Femur (tissue), 1 donor: ENCODE results near the gene LHPP.
A peak's percentile ranks its signal among the peaks of the same experiment; 100 is the strongest.
"Not testable (repeated sequence)": the region's sequence is repeated elsewhere in the genome, so short reads cannot be mapped to it uniquely, and the experiment has no call there.

ENCODE experiments used
- DNase-seq: peaks from one replicate; pipeline ENCODE4 v3.0.0-alpha.2; 2017

LHPP gene, protein sequence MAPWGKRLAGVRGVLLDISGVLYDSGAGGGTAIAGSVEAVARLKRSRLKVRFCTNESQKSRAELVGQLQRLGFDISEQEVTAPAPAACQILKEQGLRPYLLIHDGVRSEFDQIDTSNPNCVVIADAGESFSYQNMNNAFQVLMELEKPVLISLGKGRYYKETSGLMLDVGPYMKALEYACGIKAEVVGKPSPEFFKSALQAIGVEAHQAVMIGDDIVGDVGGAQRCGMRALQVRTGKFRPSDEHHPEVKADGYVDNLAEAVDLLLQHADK

GRCh38 chr10:124461642-124462347, at the start of gene LHPP:
LHPP (plus strand) TSS chr10:124461823; CDS start chr10:124461863, 40 bp downstream.
- DNase-seq = peak; percentile 90

- DNase-seq = no peak
Observed at GRCh38 chr10:124414076-124414475, 47.5 kb upstream of the LHPP start.

- DNase-seq = no peak
Observed at GRCh38 chr10:124415210-124415609, 46.4 kb upstream of the LHPP start.

DNA sequence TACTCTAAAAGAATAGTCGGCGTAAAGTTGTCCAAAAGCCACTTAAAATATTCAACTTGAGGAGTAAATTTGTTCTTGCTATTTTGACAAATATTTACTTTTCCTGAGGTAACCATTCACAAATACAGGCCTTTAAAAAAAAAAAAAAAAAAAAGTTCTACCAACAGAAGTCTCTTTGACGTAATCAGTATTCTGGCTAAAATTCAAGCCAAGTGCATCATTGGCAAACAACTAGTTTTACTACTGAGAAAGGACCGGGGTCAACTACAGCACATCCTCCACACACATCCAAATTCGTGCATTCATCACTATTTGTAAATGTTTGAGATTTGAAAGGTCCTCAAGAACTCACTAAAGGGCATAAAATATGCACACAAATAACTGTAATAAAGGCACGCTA, 44.9 kb upstream of the LHPP start:
- DNase-seq = no peak

DNA sequence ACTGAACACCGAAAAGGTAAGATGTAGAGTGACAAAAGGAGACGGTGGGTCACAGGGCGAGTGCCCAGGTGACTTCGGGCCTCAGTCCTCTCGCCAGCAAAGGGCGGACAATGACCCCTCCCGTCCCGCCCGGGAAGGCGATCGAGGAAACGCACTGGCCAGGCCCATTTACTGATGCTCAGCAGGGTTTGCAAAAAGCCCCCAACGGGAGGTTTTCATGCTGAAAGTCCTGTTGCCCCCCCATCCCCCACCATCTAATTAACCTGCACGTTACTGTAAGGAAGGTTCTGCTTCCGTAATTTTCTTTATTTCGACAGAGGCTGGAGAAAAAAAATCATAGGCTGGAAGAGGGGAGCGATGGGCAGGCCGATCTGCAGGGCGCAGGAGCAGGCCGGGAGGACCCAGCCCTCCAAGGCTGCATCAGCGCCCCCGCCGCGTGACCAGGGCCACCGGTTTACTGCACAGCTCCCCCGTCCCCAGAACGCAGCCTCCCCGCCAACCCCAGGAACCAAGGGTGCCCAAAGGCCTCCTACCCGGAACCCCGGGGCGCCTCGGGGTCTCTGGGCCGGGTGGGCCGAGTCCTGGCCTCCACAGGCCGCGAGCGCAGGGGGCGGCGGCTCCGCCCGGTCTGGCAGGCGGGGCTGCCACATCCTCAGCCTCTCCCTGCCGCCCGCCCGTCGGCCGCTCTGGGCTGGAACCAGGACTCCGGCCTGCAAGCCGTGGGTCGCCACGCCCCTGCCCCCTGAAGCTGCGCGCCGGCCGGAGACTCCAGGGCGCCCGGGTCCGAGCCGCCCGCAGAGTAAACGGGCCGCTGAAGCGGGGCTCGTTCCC, 43.5 kb upstream of the LHPP start:
- DNase-seq = peak; percentile 78

- DNase-seq = peak; percentile 97
Observed at GRCh38 chr10:124418726-124419501, 42.7 kb upstream of the LHPP start, which contains the start of gene OAT. OAT (minus strand) TSS chr10:124418923; CDS start chr10:124412171, 6,752 bp downstream.

GRCh38 chr10:124419635-124420034, 42.0 kb upstream of the LHPP start:
- no peak for DNase-seq

- peak; percentile 22 for DNase-seq
Observed at GRCh38 chr10:124420254-124420653, 41.4 kb upstream of the LHPP start.

DNA sequence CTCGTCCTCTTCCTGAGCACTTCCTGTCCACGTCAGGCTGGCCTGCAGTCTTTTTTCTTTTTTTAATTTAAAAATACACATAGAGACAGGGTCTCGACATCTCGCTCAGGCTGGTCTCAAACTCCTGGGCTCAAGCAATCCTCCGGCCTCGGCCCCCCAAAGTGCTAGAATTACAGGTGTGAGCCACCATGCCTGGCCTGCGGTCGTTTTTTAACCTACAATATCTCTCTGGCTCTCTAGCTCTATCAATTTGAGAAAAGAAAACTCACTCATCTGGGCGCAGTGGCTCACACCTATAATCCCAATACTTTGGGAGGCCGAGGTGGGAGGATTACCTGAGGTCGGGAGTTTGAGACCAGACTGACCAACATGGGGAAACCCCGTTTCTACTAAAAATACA, 38.9 kb upstream of the LHPP start:
- DNase-seq = no peak

DNA sequence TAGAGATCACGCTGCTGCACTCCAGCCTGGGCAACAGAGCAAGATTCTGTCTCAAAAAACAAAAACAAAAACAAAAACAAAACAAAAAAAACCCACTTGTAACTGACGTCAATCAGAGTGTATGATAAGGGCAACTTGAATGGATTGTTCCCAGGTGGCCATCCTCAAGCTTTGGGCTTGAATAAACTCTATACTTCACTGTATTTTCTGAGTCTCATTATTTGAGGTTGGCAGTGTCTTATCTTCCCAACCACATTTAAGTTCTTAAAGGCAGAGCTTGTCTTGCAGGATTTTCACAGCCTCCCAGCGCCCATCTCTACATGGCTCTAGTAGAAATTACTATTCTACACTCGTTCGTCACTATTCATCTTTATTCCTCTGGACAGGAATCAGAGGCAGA, 37.8 kb upstream of the LHPP start:
- DNase-seq = no peak

DNA sequence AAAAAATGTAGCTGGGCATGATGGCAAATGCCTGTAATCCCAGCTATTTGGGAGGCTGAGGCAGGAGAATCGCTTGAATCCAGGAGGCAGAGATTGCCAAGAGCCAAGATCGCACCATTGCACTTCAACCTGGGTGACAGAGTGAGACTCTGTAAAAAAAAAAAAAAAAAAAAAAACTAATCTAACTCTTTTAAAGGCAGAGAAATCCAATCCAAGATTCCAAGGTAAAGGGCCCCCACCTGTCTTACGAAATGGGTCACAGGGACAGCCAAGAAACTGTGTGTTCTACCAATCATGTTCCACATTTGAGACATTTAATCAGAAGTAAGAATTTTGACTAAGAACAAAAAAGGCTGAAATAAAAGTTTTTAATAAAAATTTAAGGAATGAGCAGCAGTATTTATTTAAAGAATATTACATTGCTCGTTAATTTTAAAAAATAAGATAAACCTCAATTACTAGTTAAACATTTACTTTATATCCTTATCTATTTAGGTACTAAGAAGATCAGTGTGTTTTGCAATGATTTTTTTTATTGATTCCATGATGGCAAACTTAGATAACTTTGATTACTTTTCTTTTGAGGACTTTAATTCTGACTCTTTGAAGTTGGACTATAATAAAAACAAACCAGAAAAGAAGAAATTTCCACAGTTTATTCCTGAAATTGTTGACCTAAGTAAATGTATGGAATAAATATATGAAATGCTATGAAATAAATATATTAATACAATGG, 36.2 kb upstream of the LHPP start:
- DNase-seq = no peak

GRCh38 chr10:124428207-124428777, 33.3 kb upstream of the LHPP start:
- DNase-seq = no peak

DNA sequence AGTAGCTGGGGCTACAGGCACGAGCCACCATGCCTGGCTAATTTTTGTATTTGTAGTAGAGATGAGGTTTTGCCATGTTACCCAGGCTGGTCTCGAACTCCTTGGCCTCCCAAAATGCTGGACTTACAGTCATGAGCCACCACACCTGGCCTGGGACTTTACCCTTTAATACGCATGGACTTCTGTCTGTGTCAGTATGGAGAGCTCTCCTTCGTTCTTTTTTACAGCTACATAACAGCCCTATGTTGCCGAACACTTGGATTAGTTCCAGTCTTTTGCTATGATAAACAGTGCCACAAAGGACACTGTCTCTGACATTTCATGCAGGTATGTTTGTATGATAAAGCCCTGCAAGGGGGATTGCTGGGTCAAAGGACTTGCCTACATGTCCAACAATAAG, 32.0 kb upstream of the LHPP start:
- no peak for DNase-seq

DNA sequence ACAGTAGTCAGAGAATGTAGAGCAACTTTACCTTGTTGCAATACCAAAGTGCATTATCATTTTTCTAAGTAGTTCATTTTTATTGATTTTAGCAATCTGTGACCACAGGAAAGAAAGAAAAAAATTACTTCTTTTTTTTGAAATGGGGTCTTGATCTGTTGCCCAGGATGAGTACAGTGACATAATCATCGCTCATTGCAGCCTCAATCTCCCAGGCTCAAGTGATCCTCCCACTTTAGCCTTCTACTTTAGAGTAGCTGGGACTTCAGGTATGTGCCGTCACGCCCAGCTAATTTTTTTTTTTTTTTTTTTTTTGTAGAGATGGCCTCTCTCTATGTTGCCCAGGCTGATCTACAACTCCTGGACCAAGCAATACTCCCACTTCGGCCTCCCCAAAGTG, 31.5 kb upstream of the LHPP start:
- DNase-seq = no peak

- no peak for DNase-seq
Observed at GRCh38 chr10:124433461-124433860, 28.2 kb upstream of the LHPP start.

DNA sequence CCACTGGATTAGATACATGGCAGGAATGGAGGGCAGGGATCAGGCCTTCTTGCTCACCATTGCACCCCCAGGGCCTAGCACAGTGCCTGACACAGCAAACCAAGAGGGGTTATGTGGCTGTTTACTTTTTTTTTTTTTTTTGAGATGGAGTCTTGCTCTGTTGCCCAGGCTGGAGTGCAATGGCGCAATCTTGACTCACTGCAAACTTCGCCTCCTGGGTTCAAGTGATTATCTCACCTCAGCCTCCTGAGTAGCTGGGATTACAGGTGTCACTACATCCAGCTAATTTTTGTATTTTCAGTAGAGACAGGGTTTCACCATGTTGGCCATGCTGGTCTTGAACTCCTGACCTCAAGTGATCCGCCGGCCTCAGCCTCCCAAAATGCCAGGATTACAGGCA, 25.9 kb upstream of the LHPP start:
- not testable (repeated sequence) for DNase-seq

DNA sequence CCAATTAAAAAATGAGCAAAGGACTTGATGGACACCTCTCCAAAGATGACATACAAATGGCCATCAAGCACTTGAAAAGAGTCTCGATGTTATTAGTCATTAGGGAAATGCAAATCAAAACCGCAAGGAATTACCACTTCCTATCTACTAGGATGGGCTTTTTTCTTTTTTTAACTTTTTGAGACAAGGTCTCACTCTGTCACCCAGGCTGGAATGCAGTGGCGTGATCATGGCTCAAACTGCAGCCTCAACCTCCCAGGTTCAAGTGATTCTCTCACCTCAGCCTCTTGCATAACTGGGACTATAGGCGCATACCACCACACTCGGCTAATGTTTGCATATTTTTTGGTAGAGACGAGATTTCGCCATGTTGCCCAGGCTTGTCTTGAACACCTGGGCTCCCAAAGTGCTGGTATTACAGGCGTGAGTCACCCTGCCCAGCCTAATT, 25.4 kb upstream of the LHPP start:
- no peak for DNase-seq

GRCh38 chr10:124441694-124442093, 19.9 kb upstream of the LHPP start:
- DNase-seq = not testable (repeated sequence)

DNA sequence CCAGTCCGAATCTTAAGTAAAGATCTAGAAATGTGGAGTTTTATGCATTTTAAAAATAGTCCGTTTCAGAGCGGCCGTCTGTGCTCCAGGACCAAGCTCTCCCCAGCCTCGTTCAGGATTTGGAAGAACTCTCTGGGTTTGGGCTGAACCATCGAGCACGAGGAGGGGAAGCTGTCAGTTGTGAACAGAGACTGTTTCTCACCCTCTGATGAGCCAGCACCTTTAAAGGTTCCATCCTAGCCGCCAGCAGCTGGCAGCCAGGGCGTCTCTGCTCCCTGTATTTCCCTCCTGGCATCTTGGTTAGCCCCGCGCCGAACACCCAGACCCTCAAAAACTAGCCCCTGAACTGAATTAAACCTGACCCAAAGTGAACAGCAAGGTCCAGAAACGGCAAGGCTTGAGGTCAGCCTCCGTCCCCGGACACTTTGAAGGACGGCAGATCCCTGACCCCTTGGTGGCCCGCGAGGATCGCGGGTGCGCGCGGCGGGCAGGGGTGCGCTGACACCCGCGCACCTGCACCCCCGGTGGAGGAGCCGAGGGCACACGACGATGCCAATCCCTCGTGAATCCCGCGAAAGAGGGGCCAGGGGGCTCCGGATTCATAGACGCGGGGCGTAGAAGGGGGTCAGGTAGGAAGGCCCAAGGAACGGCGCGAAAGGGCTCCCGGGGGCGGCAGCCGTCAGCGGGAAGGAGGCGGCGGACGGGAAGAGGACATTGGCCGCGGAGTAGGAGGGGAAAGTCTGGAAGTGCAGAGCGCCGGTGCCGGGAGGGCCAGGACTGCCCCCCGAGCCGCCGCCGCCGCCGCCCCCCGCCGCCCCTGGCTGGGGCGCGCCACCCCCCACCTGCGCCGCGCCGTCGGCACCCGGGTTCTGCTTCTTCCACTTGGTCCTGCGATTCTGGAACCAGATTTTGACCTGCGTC, 14.5 kb upstream of the LHPP start:
- DNase-seq = no peak

DNA sequence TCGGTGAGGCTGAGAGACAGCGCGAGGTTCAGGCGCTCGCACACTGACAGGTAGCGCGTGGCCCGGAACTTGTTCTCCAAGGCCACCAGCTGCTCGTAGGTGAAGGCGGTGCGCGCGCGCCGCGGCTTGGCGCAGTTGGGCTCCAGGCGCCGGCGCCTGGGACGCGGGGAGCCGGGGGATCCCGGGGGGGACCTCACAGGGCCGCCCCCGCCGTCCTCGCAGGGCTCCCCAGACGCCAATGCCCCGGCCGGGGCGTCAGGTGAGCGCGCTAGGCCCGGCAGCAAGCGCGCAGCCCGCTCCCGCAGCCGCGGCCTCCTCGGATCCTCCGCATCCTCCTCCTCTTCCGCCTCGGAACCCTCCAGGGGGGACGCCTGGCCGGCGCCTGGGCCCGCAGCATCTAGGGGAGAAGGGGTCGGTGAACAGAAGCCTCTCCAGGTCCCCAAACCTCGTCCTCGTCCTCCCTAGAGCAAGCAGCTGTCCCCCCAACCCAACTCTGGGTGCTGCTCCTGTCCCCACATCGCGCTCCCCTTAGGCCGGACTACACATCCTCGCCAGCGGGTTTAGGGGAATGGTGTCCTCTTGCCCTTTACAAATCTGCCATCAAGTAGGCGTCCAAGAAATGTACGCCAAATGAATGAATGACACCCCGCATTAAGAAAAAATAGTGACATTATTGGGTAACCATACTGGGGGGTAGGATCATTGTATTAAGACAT, 13.7 kb upstream of the LHPP start:
- DNase-seq = no peak
